H54 (cell line): ENCODE results near the gene CD28.
A peak's percentile ranks its signal among the peaks of the same experiment; 100 is the strongest.
"Not testable (repeated sequence)": the region's sequence is repeated elsewhere in the genome, so short reads cannot be mapped to it uniquely, and the experiment has no call there.

Experiments used
- DNase-seq: peaks from one replicate; pipeline ENCODE4 v3.0.0; 2011; ENCODE audit warnings: low spot score, mixed read lengths; ENCODE audit not compliant: insufficient read length
- FAIRE-seq: peaks from 3 replicates; lab custom pipeline; 2011; peaks lifted over from hg19 to GRCh38; lab: Jason Lieb, UNC
- POLR2A ChIP-seq: IDR thresholded peaks from 2 replicates; pipeline ENCODE4 v1.6.1; 2011; ENCODE audit warnings: low read depth, mild to moderate bottlenecking, low read length

CD28 gene

DNA sequence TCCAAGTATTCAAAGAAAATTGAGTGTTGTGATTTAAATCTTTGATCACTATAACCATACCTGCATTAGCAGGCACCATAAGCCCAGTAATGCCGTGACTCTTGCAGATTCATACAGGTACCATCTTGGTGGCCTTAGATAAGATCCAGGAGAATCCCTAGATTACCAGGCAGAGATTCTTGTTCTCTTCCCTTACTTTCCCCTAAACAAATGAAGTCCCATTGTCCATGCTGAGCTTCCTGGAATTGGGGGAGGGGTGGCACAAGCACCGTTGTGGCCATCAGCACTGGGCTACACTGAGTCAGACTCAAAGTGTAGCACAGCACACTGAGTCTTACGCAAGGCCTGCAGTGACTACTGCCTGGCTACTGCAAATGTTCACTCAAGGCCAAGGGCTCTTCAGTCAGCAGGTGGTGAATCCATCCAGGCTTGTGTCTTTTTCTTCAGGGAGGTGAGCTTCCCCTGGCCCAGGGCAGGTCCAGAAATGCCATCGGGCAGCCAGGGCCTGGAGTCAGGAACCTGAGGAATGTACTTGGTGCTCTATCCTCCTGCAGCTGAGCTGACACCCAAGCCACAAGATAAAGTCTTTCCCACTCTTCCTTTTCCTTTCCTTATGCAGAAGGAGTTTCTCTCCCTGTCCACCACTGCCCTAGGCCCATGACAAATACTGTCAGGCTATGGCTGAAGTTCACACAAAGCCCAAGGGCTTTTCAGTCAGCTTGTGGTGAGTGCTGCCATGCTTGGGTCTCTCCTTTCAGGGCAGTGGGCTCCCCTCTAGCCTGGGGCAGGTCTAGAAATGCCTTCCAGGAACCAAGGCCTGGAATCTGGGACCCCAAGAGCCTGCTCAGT is 52.6 kb downstream of the CD28 start:
- DNase-seq (no peak), FAIRE-seq (peak; percentile 91)
- no peak for TF ChIP-seq POLR2A

DNA sequence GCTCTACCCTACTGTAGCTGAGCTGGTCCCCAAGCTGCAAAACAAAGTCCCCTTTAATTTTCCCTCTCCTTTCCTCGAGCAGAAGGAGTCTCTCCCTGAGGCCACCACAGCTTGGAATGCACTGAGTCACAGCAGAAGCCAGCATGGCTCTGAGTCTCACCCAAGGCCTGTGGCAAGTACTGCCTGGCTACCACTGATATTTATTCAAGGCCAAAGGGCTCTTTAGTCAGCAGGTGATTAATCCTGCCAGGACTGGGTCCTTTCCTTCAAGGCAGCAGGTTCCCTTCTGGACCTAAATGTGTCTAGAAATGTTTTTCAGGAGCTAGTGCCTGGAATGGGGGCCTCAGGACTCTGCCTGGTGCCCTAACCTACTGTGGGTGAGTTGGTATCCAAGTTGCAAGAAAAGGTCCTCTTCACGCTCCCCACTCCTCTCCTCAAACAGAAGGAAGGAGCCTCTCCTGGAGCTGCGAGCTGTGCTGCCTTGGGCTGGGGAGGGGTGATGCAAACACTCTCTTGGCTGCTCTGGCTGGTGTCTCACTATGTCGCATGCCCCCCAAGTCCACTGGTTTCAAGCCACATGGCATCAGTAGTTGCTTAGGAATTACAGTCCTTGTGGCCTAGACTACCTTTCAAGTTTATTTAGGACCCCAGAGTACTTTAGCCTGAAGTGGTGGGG is 53.4 kb downstream of the CD28 start:
- no peak for TF ChIP-seq POLR2A
- FAIRE-seq (peak; percentile 96), DNase-seq (no peak)

DNA sequence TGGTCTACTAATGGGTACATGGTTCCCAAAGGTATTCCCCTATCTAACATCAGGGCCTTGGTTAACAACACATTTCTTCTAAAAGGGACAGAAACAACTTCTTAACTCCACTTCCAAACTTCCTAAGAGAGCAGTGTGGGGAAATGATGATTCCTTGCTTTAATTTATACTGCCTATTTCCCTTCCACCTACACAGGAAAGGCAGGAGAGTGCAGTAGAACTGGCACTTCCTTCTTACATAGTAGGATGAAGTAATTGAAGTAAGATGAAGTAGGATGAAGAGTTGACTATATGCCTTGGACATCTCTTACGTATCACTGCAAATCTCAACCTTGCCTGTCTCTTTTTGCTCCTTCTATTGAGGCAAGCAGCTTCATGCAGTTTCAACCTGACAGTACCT is 54.7 kb downstream of the CD28 start:
- no peak for FAIRE-seq
- no peak for TF ChIP-seq POLR2A
- DNase-seq = no peak

DNA sequence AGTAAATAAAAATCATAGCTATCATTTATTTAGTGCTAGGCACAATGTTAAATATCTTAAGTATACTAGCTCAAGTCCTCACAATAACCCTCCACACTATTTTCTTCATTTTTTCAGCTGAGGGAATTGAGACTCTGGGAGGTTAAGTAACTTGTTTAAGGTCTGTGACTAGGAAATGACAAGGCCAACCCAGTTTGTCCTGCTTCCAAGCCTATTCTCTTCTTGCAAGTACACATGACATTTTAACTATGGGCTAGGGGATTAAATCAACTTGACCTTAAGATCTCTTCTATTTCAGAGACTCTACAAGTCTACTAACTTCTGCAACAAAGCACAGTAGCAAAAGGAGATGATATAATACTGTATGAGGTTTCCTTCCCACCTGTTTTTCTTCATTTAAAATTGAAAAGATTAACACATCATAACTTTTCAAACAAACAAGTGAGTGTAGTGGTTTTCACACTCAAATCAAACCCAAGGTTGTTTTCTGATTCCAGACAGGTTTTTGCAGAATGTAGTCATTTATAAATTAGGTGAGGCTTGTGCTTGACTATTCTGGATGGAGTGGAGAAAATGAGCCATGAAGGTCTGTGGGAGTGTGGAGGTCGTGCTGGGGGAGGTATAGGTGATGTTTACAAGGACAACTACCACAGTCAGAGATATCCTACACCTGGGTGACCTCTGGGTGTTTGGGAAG is 57.0 kb downstream of the CD28 start:
- no peak for DNase-seq
- no peak for TF ChIP-seq POLR2A
- FAIRE-seq = no peak

- DNase-seq = no peak
- no peak for TF ChIP-seq POLR2A
- no peak for FAIRE-seq
Observed at GRCh38 chr2:203763938-203764664, 57.7 kb downstream of the CD28 start.

- FAIRE-seq (no peak), DNase-seq (no peak)
- TF ChIP-seq POLR2A = no peak
Observed at GRCh38 chr2:203772456-203773165, 66.2 kb downstream of the CD28 start.

DNA sequence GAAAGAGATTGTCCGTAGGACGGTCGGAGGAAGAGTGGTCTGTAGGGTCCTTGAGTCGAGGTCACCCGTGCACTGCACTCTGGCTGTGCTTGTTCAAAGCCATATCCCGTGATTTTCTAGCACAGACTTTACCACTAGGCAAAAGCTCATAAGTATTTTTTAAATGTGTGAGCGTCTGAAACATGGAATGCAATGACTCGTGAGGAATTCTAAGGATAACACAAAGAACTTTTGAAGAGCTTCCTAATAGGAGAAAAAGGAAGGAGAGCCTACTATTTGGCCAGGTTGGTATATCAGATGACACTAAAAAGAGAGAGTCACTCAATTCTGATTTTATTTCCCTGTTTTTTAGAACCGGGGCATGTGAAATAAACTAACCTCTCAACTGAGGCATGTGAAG is 68.3 kb downstream of the CD28 start:
- no peak for DNase-seq
- no peak for FAIRE-seq
- no peak for TF ChIP-seq POLR2A

DNA sequence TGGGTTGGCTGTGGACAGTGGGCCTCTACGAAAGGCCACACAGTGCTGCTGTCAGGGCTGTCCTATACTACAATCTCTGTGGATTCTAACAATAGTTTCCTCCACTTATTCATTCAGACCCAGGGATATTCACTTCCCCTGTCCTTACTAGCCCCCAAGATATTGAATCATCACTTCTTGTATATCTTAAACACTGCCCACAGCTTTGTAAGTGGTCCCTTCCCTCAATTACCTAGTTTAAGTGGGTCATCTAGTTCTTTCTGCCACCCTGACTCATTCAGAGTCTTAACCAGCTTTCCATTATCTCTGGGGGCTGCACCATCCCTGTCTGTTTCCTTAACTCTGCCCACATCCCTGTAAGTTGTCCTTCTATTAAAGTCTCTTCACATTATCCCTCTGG is 69.2 kb downstream of the CD28 start:
- FAIRE-seq (peak; percentile 11), DNase-seq (no peak)
- no peak for TF ChIP-seq POLR2A

- TF ChIP-seq POLR2A = no peak
- no peak for DNase-seq
- FAIRE-seq = no peak
Observed at GRCh38 chr2:203777030-203777429, 70.6 kb downstream of the CD28 start.

- not testable (repeated sequence) for DNase-seq
Observed at GRCh38 chr2:203779477-203780073, 73.1 kb downstream of the CD28 start.

DNA sequence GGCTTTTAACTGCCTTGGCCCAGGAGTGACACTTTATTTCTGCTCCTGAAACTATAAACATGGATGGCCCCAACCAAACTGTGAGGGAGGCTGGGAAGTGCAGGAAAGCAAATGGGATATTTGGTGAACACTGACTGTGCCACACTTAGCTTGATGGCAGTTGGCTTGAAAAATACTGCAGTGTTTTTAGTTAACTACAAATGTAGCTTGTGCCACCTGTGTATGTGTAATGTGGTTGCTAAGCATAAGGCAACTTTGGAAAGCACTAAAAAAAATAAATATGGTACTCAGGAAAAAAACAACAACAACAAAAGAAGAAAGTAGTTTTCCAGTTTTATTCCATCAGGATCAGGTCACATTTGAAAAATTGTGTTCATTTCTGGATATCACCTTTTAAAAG is 73.8 kb downstream of the CD28 start:
- no peak for TF ChIP-seq POLR2A
- DNase-seq (no peak), FAIRE-seq (no peak)

More at GRCh38 chr2:203779477-203780073, 73.1 kb downstream of the CD28 start:
- not testable (repeated sequence) for FAIRE-seq

- FAIRE-seq = no peak
- no peak for TF ChIP-seq POLR2A
- DNase-seq = no peak
Observed at GRCh38 chr2:203781151-203781550, 74.7 kb downstream of the CD28 start.
